ENCODE data around the gene RAB19.

RAB19 gene

GRCh38 chr7:140448781-140449480 is 45.1 kb downstream of the RAB19 start:
- no peak for TF ChIP-seq CTCF (IDR thresholded peaks at IDR 0.05)

- TF ChIP-seq CTCF (IDR thresholded peaks at IDR 0.05) = no peak
These were observed 47.9 kb downstream of the RAB19 start for GRCh38 chr7:140451716-140452115.

GRCh38 chr7:140453273-140453672 is 49.4 kb downstream of the RAB19 start:
- no peak for TF ChIP-seq CTCF (IDR thresholded peaks at IDR 0.05)

- no peak for TF ChIP-seq CTCF (IDR thresholded peaks at IDR 0.05)
These were observed 50.8 kb downstream of the RAB19 start for GRCh38 chr7:140454657-140455015.

- no peak for TF ChIP-seq CTCF (IDR thresholded peaks at IDR 0.05)
These were observed 51.9 kb downstream of the RAB19 start for GRCh38 chr7:140455743-140456142.

- no peak for TF ChIP-seq CTCF (IDR thresholded peaks at IDR 0.05)
These were observed 52.7 kb downstream of the RAB19 start for GRCh38 chr7:140456551-140457051.

- TF ChIP-seq CTCF (IDR thresholded peaks at IDR 0.05) = no peak
These were observed 54.3 kb downstream of the RAB19 start for GRCh38 chr7:140458201-140458600.

GRCh38 chr7:140458916-140459315 is 55.1 kb downstream of the RAB19 start:
- no peak for TF ChIP-seq CTCF (IDR thresholded peaks at IDR 0.05)
